GM19468 (cell line): Measurements from ENCODE around the gene EEF1AKMT3.

Source experiments
- ATAC-seq: cut with Tn5 transposase; IDR thresholded peaks from one replicate; pipeline ENCODE4 v1.9.1; 2021; ENCODE audit warnings: mild to moderate bottlenecking, moderate library complexity, moderate number of reproducible peaks; ENCODE audit not compliant: unreplicated experiment; ENCODE audit errors: extremely low read depth

The EEF1AKMT3 gene

GRCh38 chr12:57829025-57829777, 56.8 kb downstream of the EEF1AKMT3 start:
- ATAC-seq = no peak

GRCh38 chr12:57830393-57830792, 58.0 kb downstream of the EEF1AKMT3 start:
- no peak for ATAC-seq
